DOHH2 (cell line): ENCODE data around the gene MTRR.

Source experiments
- H3F3A ChIP-seq: fragments of 200-600 bp; sonication (generic), shearing (Covaris generic); 2 replicates; pipeline ENCODE4 v1.6.0; 2016; ENCODE audit warnings: antibody characterized with exemption, mild to moderate bottlenecking; ENCODE audit not compliant: control insufficient read depth, insufficient read depth
- H3K27ac ChIP-seq: fragments of 200-600 bp; sonication (generic); 2 replicates; pipeline ENCODE4 v1.5.1; 2014; ENCODE audit warnings: low read depth, mild to moderate bottlenecking, low read length, moderate library complexity
- H3K27me3 ChIP-seq: fragments of 200-600 bp; sonication (generic); 2 replicates; pipeline ENCODE4 v1.6.1; 2014; ENCODE audit warnings: mild to moderate bottlenecking, low read length, mixed read lengths; ENCODE audit not compliant: control insufficient read depth
- H3K36me3 ChIP-seq: fragments of 200-600 bp; sonication (generic); 2 replicates; pipeline ENCODE4 v1.6.1; 2014; ENCODE audit warnings: mild to moderate bottlenecking, low read length, moderate library complexity, mixed read lengths; ENCODE audit not compliant: control insufficient read depth
- H3K4me1 ChIP-seq: fragments of 200-600 bp; sonication (generic); 2 replicates; pipeline ENCODE4 v1.6.1; 2014; ENCODE audit warnings: mild to moderate bottlenecking, low read length, mixed read lengths; ENCODE audit not compliant: control insufficient read depth
- H3K4me2 ChIP-seq: fragments of 200-600 bp; sonication (generic); 2 replicates; pipeline ENCODE4 v1.6.0; 2014; ENCODE audit warnings: mild to moderate bottlenecking, low read length, moderate library complexity
- H3K4me3 ChIP-seq: fragments of 200-600 bp; sonication (generic); 2 replicates; pipeline ENCODE4 v1.5.1; 2014; ENCODE audit warnings: mild to moderate bottlenecking, low read length, mixed read lengths
- H3K79me2 ChIP-seq: fragments of 200-600 bp; sonication (generic); 2 replicates; pipeline ENCODE4 v1.6.1; 2014; ENCODE audit warnings: mild to moderate bottlenecking, low read length, mixed read lengths; ENCODE audit not compliant: control insufficient read depth
- H3K9me2 ChIP-seq: fragments of 200-600 bp; sonication (generic); replicated peaks from 2 replicates; pipeline ENCODE4 v1.6.1; 2014; ENCODE audit warnings: mild to moderate bottlenecking, low read length, mixed read lengths; ENCODE audit not compliant: control insufficient read depth
- H3K9me3 ChIP-seq: fragments of 200-600 bp; sonication (generic); 2 replicates; pipeline ENCODE4 v1.6.1; 2014; ENCODE audit warnings: antibody characterized with exemption, low read length, mixed read lengths; ENCODE audit not compliant: control insufficient read depth, insufficient read depth
- H4K20me1 ChIP-seq: fragments of 200-600 bp; sonication (generic); 2 replicates; pipeline ENCODE4 v1.6.0; 2014; ENCODE audit warnings: low read depth, mild to moderate bottlenecking, antibody characterized with exemption, low read length, moderate library complexity; ENCODE audit not compliant: control insufficient read depth, insufficient read depth
- CTCF ChIP-seq: fragments of 200-600 bp; sonication (generic); IDR thresholded peaks from one replicate; pipeline ENCODE4 v1.5.1; 2014; ENCODE audit warnings: antibody characterized with exemption, mild to moderate bottlenecking, low read depth, low read length; ENCODE audit not compliant: poor library complexity, severe bottlenecking
- EZH2phosphoT487 ChIP-seq: fragments of 200-600 bp; sonication (generic); IDR thresholded peaks from 2 replicates; pipeline ENCODE4 v1.6.1; 2017; ENCODE audit warnings: borderline replicate concordance, mild to moderate bottlenecking, antibody characterized with exemption, low read length, moderate library complexity, mixed read lengths

Gene MTRR

GRCh38 chr5:7825630-7826029 is 43.3 kb upstream of the MTRR start:
- H3K27me3 ChIP-seq, result no peaks in the 10 kb centered on the region
- no peak overlapping the region for H3K4me2 ChIP-seq
- H3K4me3 ChIP-seq, result no peak overlapping the region
- no peaks in the 10 kb centered on the region for H3F3A ChIP-seq
- H3K9me2 ChIP-seq, result no peaks in the 10 kb centered on the region
- no peaks in the 10 kb centered on the region for H3K4me1 ChIP-seq
- H3K36me3 ChIP-seq, result no peaks in the 10 kb centered on the region
- H3K79me2 ChIP-seq, result no peaks in the 10 kb centered on the region
- no peak overlapping the region for H3K27ac ChIP-seq
- H4K20me1 ChIP-seq, result no peaks in the 10 kb centered on the region
- no peaks in the 10 kb centered on the region for H3K9me3 ChIP-seq
- TF ChIP-seq CTCF (no peak), EZH2phosphoT487 (no peak)

- Histone ChIP-seq H3K4me2 (no peak overlapping the region), H3K9me3 (no peaks in the 10 kb centered on the region), H3K4me1 (no peaks in the 10 kb centered on the region), H3F3A (no peaks in the 10 kb centered on the region), H3K36me3 (no peaks in the 10 kb centered on the region), H4K20me1 (no peaks in the 10 kb centered on the region), H3K4me3 (no peak overlapping the region), H3K79me2 (no peaks in the 10 kb centered on the region), H3K27me3 (no peaks in the 10 kb centered on the region), H3K9me2 (no peaks in the 10 kb centered on the region), H3K27ac (no peak overlapping the region)
- TF ChIP-seq EZH2phosphoT487 (no peak), CTCF (no peak)
Measured at GRCh38 chr5:7827610-7828009, 41.3 kb upstream of the MTRR start.

- H3K4me3 ChIP-seq, result no peak overlapping the region
- H4K20me1 ChIP-seq, result no peaks in the 10 kb centered on the region
- H3K9me2 ChIP-seq, result no peaks in the 10 kb centered on the region
- H3K27ac ChIP-seq, result no peak overlapping the region
- no peaks in the 10 kb centered on the region for H3K4me1 ChIP-seq
- H3K9me3 ChIP-seq, result no peaks in the 10 kb centered on the region
- H3F3A ChIP-seq, result no peaks in the 10 kb centered on the region
- H3K27me3 ChIP-seq, result no peaks in the 10 kb centered on the region
- H3K4me2 ChIP-seq, result no peak overlapping the region
- TF ChIP-seq CTCF (no peak), EZH2phosphoT487 (no peak)
- H3K79me2 ChIP-seq, result no peaks in the 10 kb centered on the region
- no peaks in the 10 kb centered on the region for H3K36me3 ChIP-seq
Measured at GRCh38 chr5:7828269-7828668, 40.7 kb upstream of the MTRR start.

- no peaks in the 10 kb centered on the region for H3K4me1 ChIP-seq
Measured at GRCh38 chr5:7834982-7835381, 34.0 kb upstream of the MTRR start.

More at GRCh38 chr5:7834982-7835381, 34.0 kb upstream of the MTRR start:
- no peaks in the 10 kb centered on the region for H3K36me3 ChIP-seq
- no peaks in the 10 kb centered on the region for H3K79me2 ChIP-seq
- H3K9me3 ChIP-seq, result no peaks in the 10 kb centered on the region
- no peaks in the 10 kb centered on the region for H3F3A ChIP-seq
- H3K4me2 ChIP-seq, result no peak overlapping the region
- no peak overlapping the region for H3K4me3 ChIP-seq
- H3K27ac ChIP-seq, result no peak overlapping the region
- no peaks in the 10 kb centered on the region for H4K20me1 ChIP-seq
- no peaks in the 10 kb centered on the region; the same call in 1 of the 2 replicates for H3K9me2 ChIP-seq
- TF ChIP-seq CTCF (no peak), EZH2phosphoT487 (no peak)
- H3K27me3 ChIP-seq, result no peaks in the 10 kb centered on the region
